GM19397 (cell line): ENCODE data around the gene OR6B1.
"Not testable (repeated sequence)": the region's sequence is repeated elsewhere in the genome, so short reads cannot be mapped to it uniquely, and the experiment has no call there.

ENCODE experiments used
- ATAC-seq: cut with Tn5 transposase; IDR thresholded peaks from one replicate; pipeline ENCODE4 v1.9.1; 2021; ENCODE audit warnings: mild to moderate bottlenecking, moderate library complexity; ENCODE audit not compliant: unreplicated experiment

OR6B1 gene

DNA sequence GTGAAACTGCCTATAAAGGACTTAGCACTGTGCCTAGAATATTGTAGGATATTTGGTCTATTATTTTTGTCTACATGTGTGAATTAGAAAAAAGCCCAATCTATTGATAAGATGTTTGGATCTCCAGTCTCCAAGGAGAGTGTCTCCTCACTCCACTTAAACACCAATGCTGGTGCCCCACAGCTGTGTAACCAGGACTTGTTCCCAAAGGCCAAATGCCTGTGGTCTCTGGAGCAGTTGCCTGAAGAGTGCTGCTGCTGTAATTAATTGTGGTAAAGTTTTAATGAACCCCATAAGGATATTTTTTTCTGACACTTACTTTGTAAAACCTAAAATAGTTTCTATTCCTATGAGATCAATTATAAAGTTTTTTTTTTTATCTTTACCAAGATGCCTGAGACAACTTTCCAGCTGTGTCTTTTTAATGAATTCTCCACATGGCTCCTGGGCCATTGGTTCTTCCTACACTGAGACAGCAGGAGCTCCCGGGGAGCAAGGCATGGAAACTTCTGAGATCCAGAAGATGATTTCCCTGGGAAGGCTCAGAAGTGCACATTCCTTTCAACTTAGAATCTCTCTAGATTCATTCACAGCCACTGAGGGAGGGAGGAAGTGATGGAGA is 37.4 kb downstream of the OR6B1 start:
- no peak for ATAC-seq

GRCh38 chr7:144038887-144039286 is 38.8 kb downstream of the OR6B1 start:
- ATAC-seq = no peak

- no peak for ATAC-seq
Measured at GRCh38 chr7:144048648-144049047, 48.5 kb downstream of the OR6B1 start, which contains the start of gene OR2A5. OR2A5 (plus strand) TSS chr7:144048948; CDS start chr7:144050402, 1,454 bp downstream.

- no peak for ATAC-seq
Measured at GRCh38 chr7:144049491-144049890, 49.4 kb downstream of the OR6B1 start.

- ATAC-seq = no peak
Measured at GRCh38 chr7:144050093-144050492, 50.0 kb downstream of the OR6B1 start.

- ATAC-seq = not testable (repeated sequence)
Measured at GRCh38 chr7:144050884-144051283, 50.8 kb downstream of the OR6B1 start.

DNA sequence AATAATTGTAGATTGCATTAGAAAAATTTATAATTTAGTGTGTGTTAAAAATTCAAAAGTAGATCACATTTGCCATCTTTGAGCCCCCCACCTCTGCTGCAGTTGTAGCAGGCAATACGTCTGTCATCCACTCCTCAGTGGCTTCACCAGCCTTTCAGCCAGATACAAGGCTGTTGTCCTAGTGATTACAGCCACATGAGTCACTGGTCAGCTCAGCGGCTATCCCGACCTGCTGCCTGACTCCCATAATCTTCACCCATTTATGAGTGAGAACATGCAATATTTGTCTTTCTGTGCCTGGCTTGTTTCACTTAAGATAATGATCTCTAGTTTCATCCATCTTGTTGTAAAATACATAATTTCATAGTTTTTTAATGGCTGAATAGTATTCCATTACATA is 57.8 kb downstream of the OR6B1 start:
- no peak for ATAC-seq
